ENCODE data around the gene CYP4A11.
"Not testable (repeated sequence)": the region's sequence is repeated elsewhere in the genome, so short reads cannot be mapped to it uniquely, and the experiment has no call there.

The CYP4A11 gene

GRCh38 chr1:46910790-46911189, 30.5 kb downstream of the CYP4A11 start:
- Histone ChIP-seq H3K9me3 (ENCODE audit: control insufficient read depth, insufficient read depth, low read depth, low read length) (peaks cover 12% of the 10 kb centered on the region), H3K27me3 (ENCODE audit: control insufficient read depth, insufficient read depth, low read length) (no peaks in the 10 kb centered on the region), H3K9ac (ENCODE audit: low read length) (no peak overlapping the region), H3K4me3 (ENCODE audit: low read depth, low read length) (no peak overlapping the region), H3K27ac (ENCODE audit: low read depth, low read length) (no peak overlapping the region), H3K36me3 (ENCODE audit: control insufficient read depth, insufficient read depth, low read length) (no peaks in the 10 kb centered on the region), H3K4me1 (ENCODE audit: control insufficient read depth, insufficient read depth, low read length) (no peaks in the 10 kb centered on the region)

- peaks cover 31% of the 10 kb centered on the region for H3K9me3 ChIP-seq (ENCODE audit: control insufficient read depth, insufficient read depth, low read depth, low read length)
- no peaks in the 10 kb centered on the region for H3K36me3 ChIP-seq (ENCODE audit: control insufficient read depth, insufficient read depth, low read length)
- peaks cover 1% of the 10 kb centered on the region; the same call in 1 of the 2 replicates for H3K27me3 ChIP-seq (ENCODE audit: control insufficient read depth, insufficient read depth, low read length)
- no peak overlapping the region for H3K27ac ChIP-seq (ENCODE audit: low read depth, low read length)
- no peak overlapping the region for H3K4me3 ChIP-seq (ENCODE audit: low read depth, low read length)
- H3K9ac ChIP-seq (ENCODE audit: low read length) = no peak overlapping the region
- H3K4me1 ChIP-seq (ENCODE audit: control insufficient read depth, insufficient read depth, low read length) = no peaks in the 10 kb centered on the region
Measured at GRCh38 chr1:46903481-46903880, 37.8 kb downstream of the CYP4A11 start.

- peaks cover 5% of the 10 kb centered on the region; the same call in 1 of the 2 replicates for H3K27me3 ChIP-seq (ENCODE audit: control insufficient read depth, insufficient read depth, low read length)
- no peaks in the 10 kb centered on the region for H3K36me3 ChIP-seq (ENCODE audit: control insufficient read depth, insufficient read depth, low read length)
- H3K4me1 ChIP-seq (ENCODE audit: control insufficient read depth, insufficient read depth, low read length) = no peaks in the 10 kb centered on the region
- no peak overlapping the region for H3K9ac ChIP-seq (ENCODE audit: low read length)
- peaks cover 23% of the 10 kb centered on the region for H3K9me3 ChIP-seq (ENCODE audit: control insufficient read depth, insufficient read depth, low read depth, low read length)
- H3K27ac ChIP-seq (ENCODE audit: low read depth, low read length) = no peak overlapping the region
- H3K4me3 ChIP-seq (ENCODE audit: low read depth, low read length) = no peak overlapping the region
Measured at GRCh38 chr1:46900401-46900800, 40.9 kb downstream of the CYP4A11 start.

DNA sequence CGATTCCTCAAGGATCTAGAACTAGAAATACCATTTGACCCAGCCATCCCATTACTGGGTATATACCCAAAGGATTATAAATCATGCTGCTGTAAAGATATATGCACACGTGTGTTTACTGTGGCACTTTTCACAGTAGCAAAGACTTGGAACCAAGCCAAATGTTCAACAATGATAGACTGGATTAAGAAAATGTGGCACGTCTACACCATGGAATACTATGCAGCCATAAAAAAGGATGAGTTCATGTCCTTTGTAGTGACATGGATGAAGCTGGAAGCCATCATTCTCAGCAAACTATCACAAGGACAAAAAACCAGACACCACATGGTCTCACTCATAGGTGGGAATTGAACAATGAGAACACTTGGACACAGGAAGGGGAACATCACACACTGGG, 59.6 kb downstream of the CYP4A11 start:
- H3K9me3 ChIP-seq (ENCODE audit: control insufficient read depth, insufficient read depth, low read depth, low read length); H3K4me1 ChIP-seq (ENCODE audit: control insufficient read depth, insufficient read depth, low read length); H3K27ac ChIP-seq (ENCODE audit: low read depth, low read length); H3K27me3 ChIP-seq (ENCODE audit: control insufficient read depth, insufficient read depth, low read length); H3K9ac ChIP-seq (ENCODE audit: low read length); H3K4me3 ChIP-seq (ENCODE audit: low read depth, low read length); H3K36me3 ChIP-seq (ENCODE audit: control insufficient read depth, insufficient read depth, low read length): not testable (repeated sequence)
